HG03108 (cell line): Measurements from ENCODE around the gene SLC38A10.
"Not testable (repeated sequence)": the region's sequence is repeated elsewhere in the genome, so short reads cannot be mapped to it uniquely, and the experiment has no call there.

Experiments
- ATAC-seq: cut with Tn5 transposase; IDR thresholded peaks from one replicate; pipeline ENCODE4 v1.9.1; 2021; ENCODE audit warnings: moderate library complexity; ENCODE audit not compliant: unreplicated experiment

Gene SLC38A10

DNA sequence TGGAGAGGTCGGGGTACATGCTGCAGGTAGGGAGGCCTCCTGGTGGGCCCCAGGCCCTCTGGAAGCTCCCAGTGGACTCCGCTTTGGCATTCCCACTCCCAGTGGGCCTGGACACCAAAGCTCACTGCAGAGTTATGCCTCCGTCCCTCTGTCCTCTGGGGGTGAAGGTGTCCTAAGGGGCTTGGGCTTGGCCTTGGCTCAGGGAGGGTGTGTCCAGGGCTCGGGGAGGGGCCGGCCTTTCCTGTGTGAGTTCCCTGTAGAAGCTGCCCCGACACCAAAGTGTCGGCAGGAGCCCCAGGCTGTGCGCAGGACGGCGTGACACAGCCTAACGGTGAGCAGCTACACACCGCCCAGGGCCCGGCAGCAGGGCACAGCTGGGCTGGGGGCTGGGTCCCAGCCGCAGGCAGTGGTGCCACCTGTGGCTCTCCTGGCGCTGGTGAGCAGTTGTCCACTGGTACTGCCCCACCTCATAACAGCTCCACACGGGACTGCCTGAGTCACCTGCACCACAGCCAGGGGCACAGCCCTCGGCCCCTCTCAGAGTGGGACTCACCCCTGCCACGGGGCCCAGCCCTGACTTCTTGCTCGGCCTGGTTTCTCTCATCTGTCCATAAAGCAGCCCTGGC, 62.4 kb downstream of the SLC38A10 start:
- ATAC-seq, result no peak

GRCh38 chr17:81231766-81232581, 63.1 kb downstream of the SLC38A10 start:
- ATAC-seq, result no peak

DNA sequence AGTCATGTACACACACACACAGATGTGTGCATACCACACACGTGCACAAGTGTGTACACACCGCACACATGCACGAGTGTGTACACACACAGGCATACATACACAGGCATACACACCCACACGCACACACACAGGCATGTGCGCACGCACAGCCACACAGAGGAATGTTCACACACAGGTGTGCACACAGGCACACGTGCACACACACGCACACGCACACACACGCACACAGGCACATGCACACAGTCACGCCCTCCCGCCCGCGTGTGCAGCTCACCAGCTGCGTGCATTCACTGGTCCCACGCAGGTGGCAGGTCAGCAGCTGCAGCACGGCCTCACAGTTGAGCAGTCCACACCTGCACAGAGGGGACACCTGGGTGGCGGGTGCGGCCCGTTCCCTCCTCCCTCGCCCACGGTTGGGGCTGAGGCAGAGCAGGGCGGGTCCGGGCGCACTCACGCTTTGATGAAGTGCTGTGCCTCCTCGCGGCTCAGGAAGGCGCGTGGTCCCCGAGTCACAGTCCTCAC, 63.9 kb downstream of the SLC38A10 start:
- no peak for ATAC-seq

GRCh38 chr17:81230043-81230820, 64.9 kb downstream of the SLC38A10 start:
- ATAC-seq, result no peak

DNA sequence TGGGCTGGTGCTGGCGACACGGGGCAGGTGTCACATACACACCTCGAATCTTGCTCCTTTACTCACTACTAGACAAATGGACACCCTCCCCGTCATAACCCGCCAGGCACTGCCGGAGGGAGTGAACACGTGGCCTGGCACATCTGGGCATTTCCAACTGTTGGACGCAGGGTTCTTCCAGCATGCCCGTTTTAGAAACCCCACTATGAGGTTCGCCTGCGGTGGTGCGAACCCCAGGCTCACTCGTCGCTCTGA, 65.5 kb downstream of the SLC38A10 start:
- no peak for ATAC-seq

GRCh38 chr17:81228834-81229665, 66.1 kb downstream of the SLC38A10 start:
- ATAC-seq, result no peak

DNA sequence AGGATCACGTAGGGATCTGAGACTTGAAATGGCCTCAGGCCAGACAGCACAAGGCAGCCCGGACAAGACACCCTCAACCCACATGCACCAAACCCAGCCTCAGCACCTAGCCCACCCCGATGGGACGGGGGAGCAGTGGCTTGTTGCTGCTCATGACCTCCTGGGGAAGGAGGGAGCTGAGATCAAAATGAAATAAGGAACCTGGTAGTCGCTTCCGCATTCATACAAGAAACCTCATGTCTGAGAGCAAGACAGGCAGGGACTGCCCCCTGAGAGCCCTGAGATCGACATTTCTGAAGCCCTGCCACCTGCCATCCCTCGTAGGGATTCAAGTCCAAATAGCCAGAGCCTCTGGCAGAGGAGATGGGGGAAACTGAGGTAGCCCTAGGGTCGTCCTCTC, 66.7 kb downstream of the SLC38A10 start:
- ATAC-seq, result no peak

GRCh38 chr17:81227630-81228029, 67.5 kb downstream of the SLC38A10 start:
- not testable (repeated sequence) for ATAC-seq

DNA sequence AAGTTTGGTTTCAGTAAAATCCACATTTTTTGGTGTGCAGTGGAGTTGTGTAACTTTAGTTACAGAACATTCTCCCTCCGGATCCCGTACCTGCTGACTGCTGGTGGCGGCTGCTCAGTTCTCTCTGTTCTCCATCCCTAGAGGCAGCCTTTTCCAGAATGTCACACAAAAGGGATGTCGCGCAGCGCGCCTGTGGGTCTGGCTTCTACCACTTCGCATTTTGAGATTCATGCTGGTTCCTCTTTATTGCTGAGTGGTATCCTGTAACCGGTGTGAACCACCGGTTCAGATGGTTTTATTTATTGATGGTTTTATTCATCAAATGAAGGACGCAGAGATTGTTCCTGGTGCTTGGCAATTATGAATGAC, 71.4 kb downstream of the SLC38A10 start:
- ATAC-seq, result no peak

GRCh38 chr17:81222906-81223761, 72.0 kb downstream of the SLC38A10 start, which contains the start of gene CEP131:
Gene CEP131 (minus strand): TSS chr17:81222965. CDS start chr17:81220056, 2,909 bp downstream.
- peak; percentile 93 for ATAC-seq

- no peak for ATAC-seq
Observed at GRCh38 chr17:81222620-81222905, 72.5 kb downstream of the SLC38A10 start.

DNA sequence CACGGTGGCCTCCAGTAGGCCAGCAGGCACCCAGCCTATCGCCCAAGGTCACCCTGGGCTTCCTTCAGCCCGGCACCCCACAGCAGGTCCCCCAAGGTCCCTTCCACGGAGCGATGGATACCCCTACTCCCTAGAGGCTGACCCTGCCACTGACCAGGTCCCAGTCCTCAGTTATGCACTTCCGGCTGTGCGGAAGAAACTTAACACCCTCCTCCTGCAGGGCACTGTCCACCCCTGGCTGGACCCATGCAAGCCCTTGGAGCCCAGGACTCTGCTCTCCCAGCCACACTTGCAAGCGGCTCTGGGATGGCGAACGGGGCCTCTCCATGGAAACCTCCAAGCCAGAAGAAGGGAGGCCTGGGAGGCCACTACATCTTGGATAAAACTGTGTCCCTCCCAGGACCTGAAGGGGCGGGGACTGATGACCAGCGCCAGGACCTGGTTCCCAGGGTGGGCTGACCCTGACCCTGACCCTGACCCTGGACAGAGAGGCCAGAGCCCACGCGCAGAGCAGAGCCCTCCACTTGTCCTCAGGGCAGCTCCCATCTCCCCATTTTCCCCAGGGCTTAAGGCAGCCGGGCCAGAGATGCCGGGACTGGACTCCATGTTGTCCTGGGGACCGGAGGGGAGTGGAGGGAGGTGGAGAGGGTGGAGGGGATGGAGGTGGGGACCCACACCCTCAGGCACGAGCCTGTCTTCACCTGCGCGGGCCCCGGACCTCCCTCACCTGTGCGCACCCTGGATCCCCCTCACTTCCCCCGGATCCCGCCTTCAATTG, 73.1 kb downstream of the SLC38A10 start:
- ATAC-seq, result no peak

- no peak for ATAC-seq
Observed at GRCh38 chr17:81221371-81221841, 73.7 kb downstream of the SLC38A10 start.

- no peak for ATAC-seq
Observed at GRCh38 chr17:81219476-81220180, 75.5 kb downstream of the SLC38A10 start.

- no peak for ATAC-seq
Observed at GRCh38 chr17:81218991-81219390, 76.1 kb downstream of the SLC38A10 start.

DNA sequence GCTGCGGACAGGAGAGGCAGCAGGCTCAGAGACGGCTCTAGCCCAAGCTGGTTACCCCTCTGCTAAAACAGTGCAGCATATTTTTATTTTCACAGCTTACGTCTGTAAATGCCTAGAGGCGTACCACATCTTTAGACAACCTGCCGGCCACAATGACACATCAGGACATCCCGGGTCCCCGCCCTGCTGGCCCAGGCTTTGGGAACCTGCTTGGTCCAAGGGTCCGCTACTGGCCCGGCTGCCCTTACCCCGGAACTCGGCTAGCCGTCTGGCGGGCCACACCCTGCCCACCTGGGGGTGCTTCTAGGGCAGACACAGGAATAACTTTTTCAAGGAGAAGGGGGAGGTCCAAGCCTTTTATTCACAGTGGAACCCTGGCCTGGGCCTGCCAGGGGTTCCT, 76.6 kb downstream of the SLC38A10 start:
- ATAC-seq, result no peak

GRCh38 chr17:81217491-81217890, 77.6 kb downstream of the SLC38A10 start:
- ATAC-seq, result no peak

DNA sequence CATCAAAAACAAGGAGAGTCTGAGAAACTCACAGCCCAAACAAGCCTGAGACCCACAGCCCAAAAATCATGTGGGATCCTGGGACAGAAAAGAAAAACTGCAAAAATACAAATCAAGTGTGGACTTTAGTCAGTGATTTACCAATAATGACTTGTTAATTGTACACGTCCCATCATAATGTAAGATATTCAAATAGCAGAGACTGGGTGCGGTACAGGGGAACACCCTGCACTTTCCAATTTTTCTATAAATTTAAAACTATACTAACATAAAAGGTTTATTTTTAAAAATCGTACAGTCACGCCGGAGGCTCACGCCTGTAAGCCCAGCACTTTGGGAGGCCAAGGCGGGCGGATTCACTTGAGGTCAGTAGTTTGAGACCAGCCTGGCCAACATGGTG, 81.1 kb downstream of the SLC38A10 start:
- ATAC-seq, result no peak

- ATAC-seq, result no peak
Observed at GRCh38 chr17:81212365-81212764, 82.7 kb downstream of the SLC38A10 start.
